Ovary (tissue), 9 donors: Measurements from ENCODE around the gene FITM2. TPM values are rescaled to one million over a fixed set of nuclear protein-coding genes. Genes with fewer than 3 reads are reported as not detected.
"Not testable (repeated sequence)": the region's sequence is repeated elsewhere in the genome, so short reads cannot be mapped to it uniquely, and the experiment has no call there.

Source experiments
- DNase-seq, 5 donors: peaks; one replicate each; pipeline ENCODE4 v3.0.0-alpha.2; 2019 to 2020
- H3K27ac ChIP-seq, 2 donors: fragments of 200-600 bp; one replicate each; pipeline versions ENCODE4 v1.5.1 to v1.8.0; 2019 to 2022
- H3K27me3 ChIP-seq: fragments of 200-600 bp; one replicate; pipeline ENCODE4 v1.8.0; 2022
- H3K36me3 ChIP-seq: fragments of 200-600 bp; sonication (generic); one replicate; pipeline ENCODE4 v1.5.1; 2019
- H3K4me1 ChIP-seq: one replicate; pipeline ENCODE4 v1.8.1; 2013; ENCODE audit warnings: mild to moderate bottlenecking, moderate library complexity; ENCODE audit not compliant: insufficient read depth
- H3K4me3 ChIP-seq: fragments of 200-600 bp; sonication (generic); one replicate; pipeline ENCODE4 v1.5.1; 2017
- H3K9me3 ChIP-seq, 2 donors: fragments of 200-600 bp in 1 of 2; sonication (generic) in 1 of 2; one replicate each; pipeline versions ENCODE4 v1.5.1 to v1.8.1; 2013 to 2019; ENCODE audit warnings: mild to moderate bottlenecking in 1 of 2, moderate library complexity in 1 of 2
- CTCF ChIP-seq, 3 donors: fragments of 450-650 bp in 2 of 3; fragments of 200-600 bp in 1 of 3; IDR thresholded peaks; one replicate each; pipeline versions ENCODE4 v1.5.1 to v1.8.0; 2016 to 2022; ENCODE audit warnings: antibody characterized with exemption in 3 of 3, mild to moderate bottlenecking in 1 of 3
- EP300 ChIP-seq: sonication (generic); formaldehyde crosslinking; IDR thresholded peaks from one replicate; pipeline ENCODE4 v1.6.1; 2017; ENCODE audit warnings: antibody characterized with exemption
- POLR2A ChIP-seq: fragments of 450-650 bp; IDR thresholded peaks from one replicate; pipeline ENCODE4 v1.6.1; 2017; ENCODE audit warnings: antibody characterized with exemption, mild to moderate bottlenecking, moderate library complexity
- WGBS, 3 donors: extraction: QIAGEN DNeasy Blood & Tissue Kit in 1 of 3; methylation state at CpG; one replicate each; pipeline versions ENCODE4 v1.1.5 to v1.1.7; 2013 to 2017; 5-methylcytosine and 5-hydroxymethylcytosine counted together
- intact Hi-C, 4 donors: fragments of 100-400 bp; cut with DNase I; formaldehyde crosslinking; loops; one replicate each; pipeline versions ENCODE4 v1.11.0 to v1.15.1; 2022 to 2023
- polyA plus RNA-seq, 2 donors: library from polyadenylated mRNA; stranded (reverse); fragments of 200-250 nt in 1 of 2; fragments of 350-450 nt in 1 of 2; fragmentation: Illumina TruSeq in 1 of 2; extraction: RNeasy Lipid Tissue Mini Kit (QIAGEN cat#74804) in 1 of 2; gene quantifications; one replicate each; pipeline ENCODE4 v1.2.3, GENCODE V29; 2013 to 2014
- total RNA-seq, 7 donors: library from RNA; depleted of rRNA in 2 of 7; stranded (reverse); fragments of >200 nt in 2 of 7; fragmentation: NEBNext Ultra II Directional in 3 of 7; extraction: Animal tissue kit (Norgen Biotek cat#: 25700) in 3 of 7; gene quantifications; one replicate each; pipeline versions ENCODE4 v1.1.0 to v1.2.4, GENCODE V29; 2016 to 2023
- donor health status: DM: no; HTN: no; CAD: no; lungs with moderate emphysema.
- donor health status: DM: no; HTN: no; CAD: no.
- donor health status: Bipolar disorder and iron deficiency.
- donor health status: DM: yes; HTN: yes; CAD: no.
- donor health status: DM: no; HTN: no; CAD: no.
- donor health status: DM: yes; HTN: yes; CAD: no.

FITM2 gene
- total and polyA plus RNA-seq, 9 donors = 3.6 to 15.4 (median 8.0) TPM

- WGBS, 3 donors = 16 to 25% (median 22%) methylated on average over 7 to 8 of the region's 8 CpGs
- H3K27ac ChIP-seq = no peak overlapping the region
- no peak for DNase-seq
- H3K36me3 ChIP-seq = no peaks in the 10 kb centered on the region
- TF ChIP-seq EP300 (no peak), POLR2A (no peak), CTCF (IDR thresholded peaks at IDR 0.05) (no peak)
- H3K9me3 ChIP-seq = no peaks in the 10 kb centered on the region
- H3K4me3 ChIP-seq = no peak overlapping the region
- H3K4me1 ChIP-seq = no peaks in the 10 kb centered on the region
- intact Hi-C loops = no loop called here
- no peaks in the 10 kb centered on the region for H3K27me3 ChIP-seq
These were observed 23.3 kb upstream of the FITM2 start for GRCh38 chr20:44334306-44334705.

GRCh38 chr20:44331201-44331600 is 20.2 kb upstream of the FITM2 start:
- WGBS, 3 donors = 93 to 95% (median 94%) methylated on average over 2 of the region's 2 CpGs
- no peak for TF ChIP-seq EP300
- TF ChIP-seq CTCF (IDR thresholded peaks at IDR 0.05) = no peak
- TF ChIP-seq POLR2A = no peak
- Histone ChIP-seq H3K36me3 (no peaks in the 10 kb centered on the region), H3K4me1 (no peaks in the 10 kb centered on the region), H3K4me3 (no peak overlapping the region), H3K9me3 (no peaks in the 10 kb centered on the region), H3K27me3 (no peaks in the 10 kb centered on the region), H3K27ac (no peak overlapping the region)
- no peak for DNase-seq
- intact Hi-C loops = no loop called here

- H3K27ac ChIP-seq = no peak overlapping the region
- no peaks in the 10 kb centered on the region for H3K36me3 ChIP-seq
- no peaks in the 10 kb centered on the region for H3K4me1 ChIP-seq
- WGBS, 3 donors = 79 to 89% (median 84%) methylated on average over 4 of the region's 4 CpGs
- no peaks in the 10 kb centered on the region for H3K27me3 ChIP-seq
- no peak overlapping the region for H3K4me3 ChIP-seq
- intact Hi-C loops = no loop called here
- H3K9me3 ChIP-seq = no peaks in the 10 kb centered on the region
- TF ChIP-seq CTCF (IDR thresholded peaks at IDR 0.05) (no peak), EP300 (no peak), POLR2A (no peak)
- no peak for DNase-seq
These were observed 17.4 kb upstream of the FITM2 start for GRCh38 chr20:44328428-44328827.

- H3K4me3 ChIP-seq, H3K27me3 ChIP-seq, DNase-seq, H3K36me3 ChIP-seq, H3K9me3 ChIP-seq, H3K4me1 ChIP-seq, H3K27ac ChIP-seq, intact Hi-C loops: not testable (repeated sequence)
- 86 to 91% (median 87%) methylated on average over 7 of the region's 7 CpGs for WGBS, 3 donors
These were observed 16.7 kb upstream of the FITM2 start for GRCh38 chr20:44327748-44328147.

GRCh38 chr20:44326391-44327159 is 15.6 kb upstream of the FITM2 start:
- WGBS, 3 donors = 12 to 14% (median 12%) methylated on average over 47 to 50 of the region's 50 CpGs
- intact Hi-C loops = no loop called here
- DNase-seq = no peak
- TF ChIP-seq POLR2A = no peak
- no peak for TF ChIP-seq CTCF (IDR thresholded peaks at IDR 0.05)
- TF ChIP-seq EP300 = no peak
- H3K27me3 ChIP-seq = no peaks in the 10 kb centered on the region
- no peaks in the 10 kb centered on the region for H3K36me3 ChIP-seq
- H3K27ac ChIP-seq = no peak overlapping the region
- no peaks in the 10 kb centered on the region for H3K4me1 ChIP-seq
- H3K4me3 ChIP-seq = peak overlapping the region; percentile 23
- H3K9me3 ChIP-seq = no peaks in the 10 kb centered on the region
